Activated naive CD4-positive, alpha-beta T cell treated with anti-CD3 and anti-CD28 coated beads for 36 hours (primary cell): ENCODE measurements around the gene BLOC1S3. TPM values are rescaled to one million over a fixed set of nuclear protein-coding genes. Genes with fewer than 3 reads are reported as not detected.

Experiments used
- CTCF ChIA-PET: fragments of 350-600 bp; sonication (Branson Sonifier 250); formaldehyde crosslinking; loops from one replicate; lab custom pipeline; 2021; ENCODE audit warnings: antibody characterized with exemption; lab: Charles Lee
- DNase-seq: peaks from one replicate; pipeline ENCODE4 v3.0.0-alpha.2; 2020
- H3K27ac Mint-ChIP-seq: one replicate; pipeline ENCODE4 v1.8.0; 2021; ENCODE audit warnings: mild to moderate bottlenecking, mixed read lengths
- H3K27me3 Mint-ChIP-seq: one replicate; pipeline ENCODE4 v1.8.0; 2021; ENCODE audit warnings: low read depth, mixed read lengths
- H3K36me3 Mint-ChIP-seq: one replicate; pipeline ENCODE4 v1.8.0; 2021; ENCODE audit warnings: low read depth, mixed read lengths
- H3K4me1 Mint-ChIP-seq: one replicate; pipeline ENCODE4 v1.8.0; 2021; ENCODE audit warnings: low read depth, mixed read lengths
- H3K4me3 Mint-ChIP-seq: one replicate; pipeline ENCODE4 v1.8.0; 2021; ENCODE audit warnings: mild to moderate bottlenecking, moderate library complexity, mixed read lengths
- H3K9me3 Mint-ChIP-seq: one replicate; pipeline ENCODE4 v1.8.0; 2021; ENCODE audit warnings: mixed read lengths
- intact Hi-C: fragments of 100-400 bp; cut with micrococcal nuclease; formaldehyde crosslinking; loops from one replicate; pipeline ENCODE4 v1.15.1; 2023
- total RNA-seq, 2 experiments: library from RNA; stranded (reverse); gene quantifications; one replicate each; pipeline ENCODE4 v1.2.3, GENCODE V29; 2021

BLOC1S3 gene
- total RNA-seq, 2 experiments from 2014 or later = 5.1 to 6.5 TPM

- H3K27ac Mint-ChIP-seq = no peak overlapping the region
- peaks cover 2% of the 10 kb centered on the region for H3K36me3 Mint-ChIP-seq
- H3K4me3 Mint-ChIP-seq = peak overlapping the region; percentile 71
- intact Hi-C loops = no loop called here
- DNase-seq = no peak
- CTCF ChIA-PET = no interaction called here
- no peaks in the 10 kb centered on the region for H3K9me3 Mint-ChIP-seq
- H3K27me3 Mint-ChIP-seq = no peaks in the 10 kb centered on the region
- peaks cover 38% of the 10 kb centered on the region for H3K4me1 Mint-ChIP-seq
These were observed 2.4 kb downstream of the BLOC1S3 start for GRCh38 chr19:45180936-45181335.

- no peaks in the 10 kb centered on the region for H3K9me3 Mint-ChIP-seq
- H3K27me3 Mint-ChIP-seq = no peaks in the 10 kb centered on the region
- H3K4me3 Mint-ChIP-seq = no peak overlapping the region
- intact Hi-C loops = no loop called here
- H3K27ac Mint-ChIP-seq = no peak overlapping the region
- CTCF ChIA-PET = interaction anchor here (0.8 to 1.5 kb wide), 2 partner anchors 18 to 156 kb away, joined by 3 read pairs; no protein-coding TSS in a partner anchor
- peaks cover 34% of the 10 kb centered on the region for H3K4me1 Mint-ChIP-seq
- H3K36me3 Mint-ChIP-seq = peaks cover 2% of the 10 kb centered on the region
- no peak for DNase-seq
These were observed 4.2 kb downstream of the BLOC1S3 start for GRCh38 chr19:45182758-45183157.

- CTCF ChIA-PET = interaction anchor here (1.5 kb wide), 1 partner anchor 20 kb away, joined by 3 read pairs; no protein-coding TSS in a partner anchor
- Mint-ChIP-seq H3K36me3 (peaks cover 2% of the 10 kb centered on the region), H3K4me3 (no peak overlapping the region), H3K9me3 (no peaks in the 10 kb centered on the region), H3K4me1 (peaks cover 34% of the 10 kb centered on the region), H3K27ac (no peak overlapping the region), H3K27me3 (no peaks in the 10 kb centered on the region)
- intact Hi-C loops = no loop called here
- DNase-seq = no peak
These were observed 5.5 kb downstream of the BLOC1S3 start for GRCh38 chr19:45184115-45184514.

GRCh38 chr19:45186509-45187334 lies 8.1 kb downstream of the BLOC1S3 start:
- Mint-ChIP-seq H3K36me3 (no peaks in the 10 kb centered on the region), H3K27me3 (no peaks in the 10 kb centered on the region), H3K4me3 (no peak overlapping the region), H3K27ac (no peak overlapping the region), H3K4me1 (peaks cover 14% of the 10 kb centered on the region), H3K9me3 (peaks cover 1% of the 10 kb centered on the region)
- no peak for DNase-seq
- intact Hi-C loops = loop anchor here (1.0 to 5.0 kb wide), 4 partner anchors 22 to 284 kb away; no protein-coding TSS in a partner anchor
- CTCF ChIA-PET = interaction anchor here (0.5 to 1.6 kb wide), 18 partner anchors 9 to 151 kb away, joined by 3 to 5 read pairs (median 3); partner anchors contain the start of gene PPP1R37

- peaks cover 13% of the 10 kb centered on the region for H3K4me1 Mint-ChIP-seq
- no peaks in the 10 kb centered on the region for H3K36me3 Mint-ChIP-seq
- DNase-seq = peak; percentile 32
- no peak overlapping the region for H3K4me3 Mint-ChIP-seq
- H3K27ac Mint-ChIP-seq = no peak overlapping the region
- CTCF ChIA-PET = interaction anchor here (0.5 to 1.6 kb wide), 16 partner anchors 10 to 150 kb away, joined by 3 to 5 read pairs (median 3); partner anchors contain the start of gene PPP1R37
- intact Hi-C loops = loop anchor here (1.0 to 5.0 kb wide), 4 partner anchors 23 to 285 kb away; no protein-coding TSS in a partner anchor
- H3K9me3 Mint-ChIP-seq = peaks cover 1% of the 10 kb centered on the region
- no peaks in the 10 kb centered on the region for H3K27me3 Mint-ChIP-seq
These were observed 9.0 kb downstream of the BLOC1S3 start for GRCh38 chr19:45187421-45188100.

GRCh38 chr19:45189971-45190370 lies 11.4 kb downstream of the BLOC1S3 start:
- no peak overlapping the region for H3K4me3 Mint-ChIP-seq
- CTCF ChIA-PET = no interaction called here
- H3K4me1 Mint-ChIP-seq = peaks cover 5% of the 10 kb centered on the region
- H3K27me3 Mint-ChIP-seq = no peaks in the 10 kb centered on the region
- H3K9me3 Mint-ChIP-seq = peaks cover 1% of the 10 kb centered on the region
- no peaks in the 10 kb centered on the region for H3K36me3 Mint-ChIP-seq
- no peak for DNase-seq
- no peak overlapping the region for H3K27ac Mint-ChIP-seq
- intact Hi-C loops = loop anchor here (5.0 kb wide), 1 partner anchor 288 kb away; no protein-coding TSS in a partner anchor

GRCh38 chr19:45191375-45191774 lies 12.8 kb downstream of the BLOC1S3 start:
- H3K27ac Mint-ChIP-seq = no peak overlapping the region
- H3K27me3 Mint-ChIP-seq = no peaks in the 10 kb centered on the region
- H3K4me3 Mint-ChIP-seq = no peak overlapping the region
- H3K36me3 Mint-ChIP-seq = no peaks in the 10 kb centered on the region
- CTCF ChIA-PET = no interaction called here
- H3K4me1 Mint-ChIP-seq = peaks cover 5% of the 10 kb centered on the region
- intact Hi-C loops = no loop called here
- peaks cover 1% of the 10 kb centered on the region for H3K9me3 Mint-ChIP-seq
- no peak for DNase-seq

- CTCF ChIA-PET = no interaction called here
- intact Hi-C loops = no loop called here
- no peaks in the 10 kb centered on the region for H3K9me3 Mint-ChIP-seq
- no peaks in the 10 kb centered on the region for H3K27me3 Mint-ChIP-seq
- H3K4me3 Mint-ChIP-seq = no peak overlapping the region
- DNase-seq = no peak
- no peaks in the 10 kb centered on the region for H3K36me3 Mint-ChIP-seq
- no peak overlapping the region for H3K27ac Mint-ChIP-seq
- no peaks in the 10 kb centered on the region for H3K4me1 Mint-ChIP-seq
These were observed 17.2 kb downstream of the BLOC1S3 start for GRCh38 chr19:45195764-45196163.

- CTCF ChIA-PET = interaction anchor here (1.9 kb wide), 1 partner anchor 138 kb away, joined by 4 read pairs; no protein-coding TSS in a partner anchor
- H3K27me3 Mint-ChIP-seq = no peaks in the 10 kb centered on the region
These were observed 22.0 kb downstream of the BLOC1S3 start for GRCh38 chr19:45200568-45200967.

GRCh38 chr19:45202637-45203036 lies 24.1 kb downstream of the BLOC1S3 start:
- Mint-ChIP-seq H3K4me1 (no peaks in the 10 kb centered on the region), H3K36me3 (no peaks in the 10 kb centered on the region), H3K27ac (no peak overlapping the region), H3K9me3 (no peaks in the 10 kb centered on the region), H3K27me3 (no peaks in the 10 kb centered on the region), H3K4me3 (no peak overlapping the region)
- DNase-seq = no peak
- intact Hi-C loops = no loop called here
- CTCF ChIA-PET = no interaction called here

More at GRCh38 chr19:45200568-45200967, 22.0 kb downstream of the BLOC1S3 start:
- intact Hi-C loops = no loop called here
- Mint-ChIP-seq H3K4me1 (no peaks in the 10 kb centered on the region), H3K9me3 (no peaks in the 10 kb centered on the region), H3K4me3 (no peak overlapping the region), H3K36me3 (no peaks in the 10 kb centered on the region), H3K27ac (no peak overlapping the region)
- DNase-seq = peak; percentile 19

- Mint-ChIP-seq H3K4me3 (no peak overlapping the region), H3K27me3 (no peaks in the 10 kb centered on the region), H3K36me3 (no peaks in the 10 kb centered on the region), H3K9me3 (no peaks in the 10 kb centered on the region), H3K4me1 (no peaks in the 10 kb centered on the region), H3K27ac (no peak overlapping the region)
- CTCF ChIA-PET = interaction anchor here (0.6 kb wide), 1 partner anchor 26 kb away, joined by 3 read pairs; no protein-coding TSS in a partner anchor
- intact Hi-C loops = no loop called here
- DNase-seq = no peak
These were observed 27.2 kb downstream of the BLOC1S3 start for GRCh38 chr19:45205810-45206209.

GRCh38 chr19:45206328-45206727 lies 27.7 kb downstream of the BLOC1S3 start:
- H3K27me3 Mint-ChIP-seq = peaks cover 2% of the 10 kb centered on the region
- H3K4me3 Mint-ChIP-seq = no peak overlapping the region
- H3K36me3 Mint-ChIP-seq = no peaks in the 10 kb centered on the region
- CTCF ChIA-PET = interaction anchor here (0.6 kb wide), 1 partner anchor 26 kb away, joined by 3 read pairs; no protein-coding TSS in a partner anchor
- no peaks in the 10 kb centered on the region for H3K4me1 Mint-ChIP-seq
- no peak overlapping the region for H3K27ac Mint-ChIP-seq
- no peak for DNase-seq
- intact Hi-C loops = no loop called here
- H3K9me3 Mint-ChIP-seq = no peaks in the 10 kb centered on the region
